CD4-positive, alpha-beta T cell treated with Interleukin-4 for 4 hours (primary cell): ENCODE results near the gene PFKL.
"Not testable (repeated sequence)": the region's sequence is repeated elsewhere in the genome, so short reads cannot be mapped to it uniquely, and the experiment has no call there.

Experiments used
- DNase-seq: peaks from one replicate; pipeline ENCODE4 v3.0.0-alpha.2; 2020

PFKL gene

GRCh38 chr21:44329086-44329889 is 29.4 kb downstream of the PFKL start:
- DNase-seq: no peak

- no peak for DNase-seq
Observed at GRCh38 chr21:44329971-44330681, 30.3 kb downstream of the PFKL start.

- DNase-seq: no peak
Observed at GRCh38 chr21:44330698-44331097, 30.8 kb downstream of the PFKL start.

- no peak for DNase-seq
Observed at GRCh38 chr21:44331209-44331608, 31.4 kb downstream of the PFKL start.

GRCh38 chr21:44331650-44332307 is 31.9 kb downstream of the PFKL start:
- no peak for DNase-seq

- DNase-seq: no peak
Observed at GRCh38 chr21:44332383-44332782, 32.5 kb downstream of the PFKL start.

GRCh38 chr21:44332965-44333364 is 33.1 kb downstream of the PFKL start:
- no peak for DNase-seq

- no peak for DNase-seq
Observed at GRCh38 chr21:44333509-44334328, 33.9 kb downstream of the PFKL start.

- no peak for DNase-seq
Observed at GRCh38 chr21:44334329-44335030, 34.6 kb downstream of the PFKL start.

GRCh38 chr21:44335266-44336059 is 35.6 kb downstream of the PFKL start:
- no peak for DNase-seq

GRCh38 chr21:44337449-44337848 is 37.6 kb downstream of the PFKL start:
- DNase-seq: no peak

GRCh38 chr21:44337941-44338895 is 38.4 kb downstream of the PFKL start:
- DNase-seq: peak; percentile 22

GRCh38 chr21:44338971-44339910 is 39.4 kb downstream of the PFKL start, which contains the start of gene CFAP410:
CFAP410 (minus strand) TSS chr21:44339390; CDS start chr21:44339194, 196 bp downstream.
- peak; percentile 94 for DNase-seq

- not testable (repeated sequence) for DNase-seq
Observed at GRCh38 chr21:44341726-44342458, 42.0 kb downstream of the PFKL start.

GRCh38 chr21:44342981-44343380 is 43.1 kb downstream of the PFKL start:
- not testable (repeated sequence) for DNase-seq

GRCh38 chr21:44344541-44345183 is 44.8 kb downstream of the PFKL start:
- no peak for DNase-seq

GRCh38 chr21:44345495-44345894 is 45.6 kb downstream of the PFKL start:
- no peak for DNase-seq
